Measurements from ENCODE around the gene SIRT5.

Gene SIRT5

GRCh38 chr6:13574571-13575376 lies at the start of gene SIRT5:
TSS of gene SIRT5 (plus strand) at chr6:13574601. CDS start at chr6:13584111, 9,510 bp downstream.
- peak; percentile 76 to 81 for DNase-seq

GRCh38 chr6:13524801-13525508 lies 49.4 kb upstream of the SIRT5 start:
- no peak for DNase-seq

- DNase-seq: no peak
Observed at GRCh38 chr6:13526357-13526726, 48.1 kb upstream of the SIRT5 start.

GRCh38 chr6:13526727-13527670 lies 47.4 kb upstream of the SIRT5 start:
- DNase-seq: peak; percentile 24 to 64

- no peak for DNase-seq
Observed at GRCh38 chr6:13527671-13528056, 46.7 kb upstream of the SIRT5 start.

- DNase-seq: no peak
Observed at GRCh38 chr6:13528232-13528631, 46.2 kb upstream of the SIRT5 start.

GRCh38 chr6:13528777-13529343 lies 45.5 kb upstream of the SIRT5 start:
- DNase-seq: no peak

GRCh38 chr6:13531956-13532355 lies 42.4 kb upstream of the SIRT5 start:
- no peak for DNase-seq

- DNase-seq: no peak
Observed at GRCh38 chr6:13534536-13534935, 39.9 kb upstream of the SIRT5 start.

GRCh38 chr6:13535306-13535705 lies 39.1 kb upstream of the SIRT5 start:
- no peak for DNase-seq

- no peak for DNase-seq
Observed at GRCh38 chr6:13536796-13537526, 37.4 kb upstream of the SIRT5 start.

- no peak for DNase-seq
Observed at GRCh38 chr6:13537527-13537897, 36.9 kb upstream of the SIRT5 start.

- peak in 1 of 2 donors; percentile 50 for DNase-seq
Observed at GRCh38 chr6:13538084-13538483, 36.3 kb upstream of the SIRT5 start.

- no peak for DNase-seq
Observed at GRCh38 chr6:13538600-13538999, 35.8 kb upstream of the SIRT5 start.

GRCh38 chr6:13539572-13539971 lies 34.8 kb upstream of the SIRT5 start:
- no peak for DNase-seq

GRCh38 chr6:13541496-13541895 lies 32.9 kb upstream of the SIRT5 start:
- DNase-seq: no peak

GRCh38 chr6:13544454-13545186 lies 29.8 kb upstream of the SIRT5 start:
- no peak for DNase-seq

GRCh38 chr6:13545885-13546284 lies 28.5 kb upstream of the SIRT5 start:
- DNase-seq: no peak

- DNase-seq: no peak
Observed at GRCh38 chr6:13548500-13549210, 25.7 kb upstream of the SIRT5 start.

- no peak for DNase-seq
Observed at GRCh38 chr6:13550656-13551055, 23.7 kb upstream of the SIRT5 start.

GRCh38 chr6:13553646-13554045 lies 20.8 kb upstream of the SIRT5 start:
- DNase-seq: no peak
